SK-N-MC (cell line): ENCODE data around the gene PDZRN3.

ENCODE experiments used
- EZH2 ChIP-seq: fragments of 200-600 bp; sonication (generic); IDR thresholded peaks from one replicate; pipeline ENCODE4 v1.6.1; 2017; ENCODE audit warnings: antibody characterized with exemption
- POLR2AphosphoS5 ChIP-seq: IDR thresholded peaks from 2 replicates; pipeline ENCODE4 v1.6.1; 2012; ENCODE audit warnings: mild to moderate bottlenecking, low read depth, low read length, borderline replicate concordance

DNA sequence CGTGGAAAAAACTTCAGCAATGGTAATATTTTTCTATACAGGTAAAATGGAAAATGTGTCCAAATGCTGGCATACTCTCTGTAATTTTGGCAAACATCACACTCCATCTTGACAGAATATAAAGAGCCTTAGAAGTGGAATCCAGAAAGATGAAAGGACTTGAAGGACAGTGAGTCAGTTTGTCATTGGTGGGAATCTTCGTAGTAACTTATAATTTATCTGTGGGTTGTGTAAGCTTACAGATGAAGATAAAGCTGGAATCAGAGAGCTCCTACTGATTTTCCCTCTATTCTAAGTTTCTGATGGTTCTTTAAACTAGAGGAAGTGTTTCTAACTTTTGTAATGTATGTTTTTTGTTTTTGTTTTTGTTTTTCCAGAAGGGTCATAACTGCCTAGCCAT lies 8.7 kb upstream of the PDZRN3 start:
- TF ChIP-seq POLR2AphosphoS5 (no peak), EZH2 (no peak)
